GM12878 (cell line): ENCODE data around the gene PLCG1.

Experiments
- CBFB ChIP-seq: IDR thresholded peaks from 2 replicates; pipeline ENCODE4 v1.6.1; 2016; ENCODE audit warnings: antibody characterized with exemption, low read depth
- CEBPB ChIP-seq, 2 experiments: fragments of 150-350 bp in 1 of 2; IDR thresholded peaks; 2 replicates each; pipeline ENCODE4 v1.6.1; 2012 to 2014; ENCODE audit warnings: low read depth in 2 of 2, low read length in 2 of 2, borderline replicate concordance in 1 of 2, inconsistent platforms in 1 of 2
- EED ChIP-seq: sonication (generic); IDR thresholded peaks from 2 replicates; pipeline ENCODE4 v1.6.1; 2016; ENCODE audit warnings: antibody characterized with exemption, low read depth
- GATAD2B ChIP-seq: fragments of 450-650 bp; conservative IDR thresholded peaks from 2 replicates; pipeline ENCODE4 v1.6.1; 2017; ENCODE audit warnings: low read depth, mild to moderate bottlenecking, moderate library complexity
- JUND ChIP-seq: IDR thresholded peaks from 2 replicates; pipeline ENCODE4 v1.6.1; 2012; ENCODE audit warnings: low read depth, mild to moderate bottlenecking, low read length, improper control_type of control experiment, moderate library complexity
- MAX ChIP-seq: IDR thresholded peaks from 2 replicates; pipeline ENCODE4 v1.6.1; 2012; ENCODE audit warnings: low read depth, low read length, improper control_type of control experiment
- NFXL1 ChIP-seq: fragments of 450-650 bp; IDR thresholded peaks from 2 replicates; pipeline ENCODE4 v1.6.1; 2017; ENCODE audit warnings: antibody characterized with exemption, mild to moderate bottlenecking, borderline replicate concordance
- NR2C1 ChIP-seq: fragments of 450-650 bp; IDR thresholded peaks from 2 replicates; pipeline ENCODE4 v1.6.1; 2017; ENCODE audit warnings: antibody characterized with exemption, mild to moderate bottlenecking, moderate library complexity
- POLR2AphosphoS5 ChIP-seq: IDR thresholded peaks from 2 replicates; pipeline ENCODE4 v1.6.1; 2011; ENCODE audit warnings: mild to moderate bottlenecking, low read length, inconsistent platforms
- REST ChIP-seq: IDR thresholded peaks from 2 replicates; pipeline ENCODE4 v1.6.1; 2012; ENCODE audit warnings: mild to moderate bottlenecking, low read depth, low read length
- RFX5 ChIP-seq: IDR thresholded peaks from 2 replicates; pipeline ENCODE4 v1.6.1; 2011; ENCODE audit warnings: low read depth, low read length, improper control_type of control experiment

GRCh38 chr20:41154436-41155176 lies 17.3 kb downstream of the PLCG1 start:
- TF ChIP-seq POLR2AphosphoS5 = no peak
- no peak for TF ChIP-seq CBFB
- TF ChIP-seq NR2C1 = no peak
- no peak for TF ChIP-seq CEBPB (IDR thresholded peaks at IDR 0.05; ENCODE audit: borderline replicate concordance in 1 of 2, low read depth in 2 of 2, low read length in 2 of 2)
- no peak for TF ChIP-seq REST
- TF ChIP-seq NFXL1 = no peak
- TF ChIP-seq EED = peak; percentile 14; the same call in 1 of the 2 replicates
- no peak for TF ChIP-seq GATAD2B
- no peak for TF ChIP-seq RFX5
- no peak for TF ChIP-seq JUND
- TF ChIP-seq MAX = no peak
